NB4 (cell line): ENCODE data around the gene TMEM259.

Source experiments
- MYC ChIP-seq: IDR thresholded peaks from 2 replicates; pipeline ENCODE4 v1.6.1; 2011; ENCODE audit warnings: low read depth, low read length
- POLR2A ChIP-seq: IDR thresholded peaks from 2 replicates; pipeline ENCODE4 v1.6.1; 2011; ENCODE audit warnings: mild to moderate bottlenecking; ENCODE audit not compliant: insufficient read length; ENCODE audit errors: extremely low read depth
- TF ChIP-seq, protein P1 (sequence below): IDR thresholded peaks from one replicate; pipeline ENCODE4 v1.5.1; 2012; ENCODE audit warnings: low read depth, low read length
- TF ChIP-seq, protein P2 (sequence below): IDR thresholded peaks from 2 replicates; pipeline ENCODE4 v1.6.1; 2011; ENCODE audit warnings: low read depth, low read length

DNA sequence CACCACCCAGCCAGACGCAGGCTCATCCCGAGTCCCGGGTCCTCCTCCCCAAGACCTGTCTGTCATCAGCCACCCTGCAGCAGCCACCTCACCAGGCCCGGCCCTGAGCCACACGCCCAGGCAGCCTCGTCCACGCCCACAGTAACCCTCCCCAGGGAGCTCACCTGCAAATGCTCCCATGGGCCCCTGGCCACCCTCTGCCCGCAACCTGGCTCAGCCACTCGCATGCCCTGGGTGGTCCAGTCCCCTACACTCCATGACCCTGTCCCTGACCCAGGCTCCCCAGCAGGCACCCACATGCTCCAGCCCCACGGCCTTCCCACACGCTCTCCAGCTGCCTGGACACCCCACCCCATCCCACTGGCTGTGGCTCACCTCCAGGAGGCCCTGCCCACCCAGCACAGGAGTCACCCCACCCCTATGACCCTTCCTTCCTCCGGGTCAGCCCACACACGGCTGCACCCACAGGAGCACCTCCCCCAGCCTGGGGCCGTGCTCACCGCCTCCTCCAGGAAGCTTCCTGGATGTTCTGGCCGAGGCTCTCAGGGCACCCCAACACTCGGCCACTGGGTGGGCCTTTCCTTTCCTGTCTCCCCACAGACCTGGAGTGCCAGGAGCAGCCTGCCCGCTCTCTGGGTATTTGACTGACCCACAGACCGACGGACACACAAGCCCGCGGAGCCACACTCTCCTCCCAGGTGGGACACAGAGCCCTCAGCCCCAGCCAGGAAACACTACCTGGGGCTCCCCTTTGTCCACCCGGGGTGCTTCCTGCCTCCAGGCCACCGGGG, 3.6 kb downstream of the TMEM259 start:
- TF ChIP-seq, protein P1, sequence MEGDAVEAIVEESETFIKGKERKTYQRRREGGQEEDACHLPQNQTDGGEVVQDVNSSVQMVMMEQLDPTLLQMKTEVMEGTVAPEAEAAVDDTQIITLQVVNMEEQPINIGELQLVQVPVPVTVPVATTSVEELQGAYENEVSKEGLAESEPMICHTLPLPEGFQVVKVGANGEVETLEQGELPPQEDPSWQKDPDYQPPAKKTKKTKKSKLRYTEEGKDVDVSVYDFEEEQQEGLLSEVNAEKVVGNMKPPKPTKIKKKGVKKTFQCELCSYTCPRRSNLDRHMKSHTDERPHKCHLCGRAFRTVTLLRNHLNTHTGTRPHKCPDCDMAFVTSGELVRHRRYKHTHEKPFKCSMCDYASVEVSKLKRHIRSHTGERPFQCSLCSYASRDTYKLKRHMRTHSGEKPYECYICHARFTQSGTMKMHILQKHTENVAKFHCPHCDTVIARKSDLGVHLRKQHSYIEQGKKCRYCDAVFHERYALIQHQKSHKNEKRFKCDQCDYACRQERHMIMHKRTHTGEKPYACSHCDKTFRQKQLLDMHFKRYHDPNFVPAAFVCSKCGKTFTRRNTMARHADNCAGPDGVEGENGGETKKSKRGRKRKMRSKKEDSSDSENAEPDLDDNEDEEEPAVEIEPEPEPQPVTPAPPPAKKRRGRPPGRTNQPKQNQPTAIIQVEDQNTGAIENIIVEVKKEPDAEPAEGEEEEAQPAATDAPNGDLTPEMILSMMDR = no peak
- TF ChIP-seq, protein P2, sequence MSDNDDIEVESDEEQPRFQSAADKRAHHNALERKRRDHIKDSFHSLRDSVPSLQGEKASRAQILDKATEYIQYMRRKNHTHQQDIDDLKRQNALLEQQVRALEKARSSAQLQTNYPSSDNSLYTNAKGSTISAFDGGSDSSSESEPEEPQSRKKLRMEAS = no peak
- TF ChIP-seq POLR2A (no peak), MYC (no peak)
